Measurements from ENCODE around the gene NSUN4.
"Not testable (repeated sequence)": the region's sequence is repeated elsewhere in the genome, so short reads cannot be mapped to it uniquely, and the experiment has no call there.

Gene NSUN4

DNA sequence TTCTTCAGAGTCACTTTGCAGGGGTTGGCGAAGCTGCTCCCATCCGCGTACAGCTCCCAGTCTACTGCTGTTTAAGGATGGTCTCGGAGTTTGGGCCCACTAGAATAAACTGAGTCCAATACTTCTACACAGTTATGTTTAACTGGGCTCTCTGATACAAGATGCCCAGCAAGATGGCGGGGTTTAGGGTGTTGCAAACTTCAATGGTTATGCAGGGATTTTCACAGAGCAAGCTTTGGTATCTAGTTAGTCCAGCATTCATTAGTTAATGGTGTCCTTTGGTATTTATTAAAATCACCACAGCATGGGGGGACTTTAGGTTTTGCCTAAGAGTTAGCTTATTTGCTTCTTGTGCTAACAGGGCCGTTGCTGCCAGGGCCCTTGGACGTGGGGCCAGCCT is 12.4 kb upstream of the NSUN4 start:
- not testable (repeated sequence) for DNase-seq

DNA sequence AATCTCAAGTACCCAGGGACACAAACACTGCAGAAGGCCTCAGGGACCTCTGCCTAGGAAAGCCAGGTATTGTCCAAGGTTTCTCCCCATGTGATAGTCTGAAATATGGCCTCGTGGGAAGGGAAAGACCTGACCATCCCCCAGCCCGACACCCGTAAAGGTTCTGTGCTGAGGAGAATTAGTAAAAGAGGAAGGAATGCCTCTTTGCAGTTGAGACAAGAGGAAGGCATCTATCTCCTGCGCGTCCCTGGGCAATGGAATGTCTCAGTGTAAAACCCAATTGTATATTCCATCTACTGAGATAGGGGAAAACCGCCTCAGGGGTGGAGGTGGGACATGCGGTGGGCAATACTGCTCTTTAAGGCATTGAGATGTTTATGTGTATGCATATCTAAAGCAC is 10.8 kb upstream of the NSUN4 start:
- not testable (repeated sequence) for DNase-seq

DNA sequence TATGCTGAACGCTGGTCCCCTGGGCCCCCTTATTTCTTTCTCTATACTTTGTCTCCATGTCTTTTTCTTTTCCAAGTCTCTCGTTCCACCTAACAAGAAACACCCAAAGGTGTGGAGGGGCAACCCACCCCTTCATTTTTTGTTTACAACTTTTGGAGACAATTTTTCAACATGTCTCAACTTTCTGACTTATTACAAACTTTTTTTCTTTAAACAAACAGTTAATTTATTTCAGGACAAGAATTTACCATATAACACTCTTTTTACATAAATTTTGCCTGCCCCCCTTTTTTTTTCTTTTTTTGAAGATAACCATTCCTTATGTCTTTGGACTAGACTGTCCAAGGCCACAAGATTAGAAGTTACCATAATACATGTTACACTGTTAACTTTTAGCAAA is 10.2 kb upstream of the NSUN4 start:
- not testable (repeated sequence) for DNase-seq

DNA sequence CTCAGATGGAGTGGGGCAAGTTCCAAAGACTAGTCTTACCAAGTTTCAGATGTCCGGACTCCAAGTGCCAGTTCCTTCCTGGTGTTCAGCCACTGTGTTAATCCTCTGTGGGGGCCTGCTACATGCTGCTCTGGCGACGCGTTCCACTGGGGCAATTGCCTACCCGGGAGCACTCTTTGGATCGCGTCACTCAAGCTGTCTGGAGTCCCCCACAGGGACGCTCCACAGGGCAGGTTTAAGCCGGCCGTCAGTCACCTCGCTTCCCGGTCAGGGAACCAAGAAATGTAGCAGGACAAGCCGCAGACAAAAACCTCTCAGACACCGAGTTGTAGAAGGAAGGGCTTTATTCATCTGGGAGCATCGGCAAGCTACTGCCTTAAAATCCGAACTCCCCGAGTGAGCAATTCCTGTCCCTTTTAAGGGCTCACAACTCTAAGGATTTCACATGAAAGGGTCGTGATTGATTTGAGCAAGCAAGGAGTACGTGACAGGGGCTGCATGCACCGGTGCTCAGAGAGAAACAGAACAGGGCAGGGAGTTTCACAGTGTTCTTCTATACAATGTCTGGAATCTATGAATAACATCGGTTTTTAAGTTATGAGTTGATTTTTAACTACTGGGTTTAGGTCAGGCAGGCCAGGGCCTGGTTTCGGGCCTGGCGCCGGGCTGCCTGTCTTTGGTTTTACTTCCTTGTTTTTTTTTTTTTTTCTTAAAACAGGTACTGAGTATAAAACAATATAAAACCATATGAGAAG is 8.6 kb upstream of the NSUN4 start:
- DNase-seq, result not testable (repeated sequence)

DNA sequence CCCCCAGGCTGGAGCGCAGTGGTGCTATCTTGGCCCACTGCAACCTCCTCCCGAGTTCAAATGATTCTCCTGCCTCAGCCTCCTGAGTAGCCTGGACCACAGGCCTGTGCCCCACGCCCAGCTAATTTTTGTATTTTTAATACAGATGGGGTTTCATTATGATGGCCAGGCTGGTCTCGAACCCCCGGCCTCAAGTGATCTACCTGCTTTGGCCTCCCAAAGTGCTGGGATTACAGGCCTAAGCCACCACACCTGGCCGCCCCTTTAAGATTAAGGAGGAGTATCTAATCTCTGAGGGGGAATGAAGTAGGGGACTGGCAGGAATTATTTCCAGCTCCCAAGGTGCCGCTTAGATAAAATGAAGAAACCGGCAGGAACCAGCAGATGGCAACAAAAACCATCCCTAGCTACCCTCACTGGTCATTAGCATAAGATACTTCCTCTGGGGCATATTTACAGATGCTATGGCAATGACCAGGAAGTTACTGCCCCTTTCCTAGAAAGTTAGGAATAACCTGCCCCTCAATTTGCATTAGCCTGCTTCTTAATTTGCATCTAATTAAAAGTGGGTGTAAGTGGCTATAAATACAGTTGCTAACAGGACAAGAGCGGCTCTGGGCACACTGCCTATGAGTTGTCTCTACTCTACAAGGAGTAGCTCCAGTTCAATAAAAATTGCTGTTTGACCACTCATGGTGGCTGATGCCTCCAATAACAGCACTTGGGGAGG is 7.1 kb upstream of the NSUN4 start:
- DNase-seq, result no peak

DNA sequence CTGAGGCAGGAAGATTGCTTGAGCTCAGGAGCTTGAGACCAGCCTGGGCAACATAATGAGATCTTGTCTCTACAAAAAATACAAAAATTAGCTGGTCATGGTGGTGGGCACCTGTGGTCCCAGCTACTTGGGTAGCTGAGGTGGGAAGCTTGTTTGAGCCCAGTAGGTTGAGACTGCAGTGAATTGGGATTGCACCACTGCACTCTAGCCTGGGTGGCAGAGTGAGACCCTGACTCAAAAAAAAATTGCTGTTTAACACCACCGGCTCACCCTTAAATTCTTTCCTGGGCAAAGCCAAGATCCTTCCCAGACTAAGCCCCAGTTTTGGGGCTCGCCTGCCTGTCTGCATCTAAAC is 6.6 kb upstream of the NSUN4 start:
- no peak for DNase-seq

DNA sequence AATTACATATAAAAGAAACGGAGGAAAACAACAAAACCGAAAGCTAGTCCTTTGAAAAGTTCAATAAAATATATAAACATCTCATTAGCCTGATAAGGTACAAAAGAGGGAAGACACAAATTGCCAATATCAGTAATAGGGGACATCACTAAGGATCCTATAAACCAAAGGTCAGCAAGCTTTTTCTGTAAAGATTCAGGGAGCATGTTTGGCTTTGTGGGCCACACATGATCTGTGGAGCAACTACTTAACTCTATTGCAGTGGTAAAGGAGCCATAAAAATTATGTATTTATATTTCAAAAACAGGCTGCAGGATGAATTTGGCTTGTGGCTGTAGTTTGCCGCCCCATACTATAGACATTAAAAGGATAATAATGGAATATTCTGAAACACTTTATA is 5.5 kb upstream of the NSUN4 start:
- DNase-seq, result no peak

DNA sequence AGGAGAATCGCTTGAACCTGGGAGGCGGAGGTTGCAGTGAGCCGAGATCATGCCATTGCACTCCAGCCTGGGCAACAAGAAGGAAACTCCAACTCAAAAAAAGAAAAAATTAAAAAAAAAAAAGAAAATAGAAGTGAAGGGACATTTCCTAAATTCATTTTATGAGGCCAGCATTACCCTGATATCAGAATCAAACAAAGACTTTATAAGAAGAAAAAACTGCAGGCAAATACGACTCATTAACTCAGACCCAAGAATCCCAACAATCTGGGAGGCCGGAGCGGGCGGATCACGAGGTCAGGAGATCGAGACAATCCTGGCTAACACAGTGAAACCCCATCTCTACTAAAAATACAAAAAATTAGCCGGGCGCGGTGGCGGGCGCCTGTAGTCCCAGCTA is 3.2 kb upstream of the NSUN4 start:
- not testable (repeated sequence) for DNase-seq

DNA sequence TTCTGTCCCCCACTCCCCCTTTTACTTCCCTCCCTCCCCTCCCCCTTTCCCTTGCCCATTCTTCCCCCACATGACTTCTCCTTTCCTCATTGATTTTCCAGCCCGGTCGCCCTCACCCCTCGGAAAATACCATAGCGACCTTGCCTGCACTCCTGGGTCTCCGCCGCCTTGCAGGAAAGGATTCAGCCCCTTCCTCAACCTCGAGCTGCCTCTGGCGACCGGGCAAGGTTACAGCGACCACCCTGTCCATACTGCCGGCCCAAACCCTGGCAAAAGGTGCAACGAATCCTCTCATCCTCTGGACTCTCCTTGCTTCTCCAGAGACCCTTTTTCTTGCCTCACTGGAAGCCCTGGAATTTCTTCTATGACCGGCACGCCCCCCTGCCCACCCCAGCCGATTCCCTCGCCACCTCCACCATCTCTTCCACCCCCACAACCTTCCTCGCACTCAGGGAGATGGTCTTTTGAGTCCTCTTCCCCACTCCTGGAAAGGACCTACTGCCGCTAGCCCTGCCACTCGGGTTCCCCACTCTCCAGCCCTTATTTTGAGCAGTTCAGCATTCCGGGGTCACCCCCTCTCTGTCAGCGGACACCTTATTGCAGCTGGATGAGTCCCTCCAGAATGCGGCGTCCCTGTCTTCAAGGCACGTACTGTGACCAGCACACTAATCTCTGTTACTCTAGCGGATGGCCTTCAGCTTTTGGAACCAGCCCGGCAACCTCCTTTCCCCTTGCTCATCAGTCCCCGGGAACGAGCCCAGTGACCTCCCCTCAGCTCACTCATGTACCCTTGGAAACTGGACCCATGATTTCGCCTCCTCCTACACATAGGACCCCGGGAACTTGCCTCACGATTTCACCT is 846 bp downstream of the NSUN4 start:
- no peak for DNase-seq

DNA sequence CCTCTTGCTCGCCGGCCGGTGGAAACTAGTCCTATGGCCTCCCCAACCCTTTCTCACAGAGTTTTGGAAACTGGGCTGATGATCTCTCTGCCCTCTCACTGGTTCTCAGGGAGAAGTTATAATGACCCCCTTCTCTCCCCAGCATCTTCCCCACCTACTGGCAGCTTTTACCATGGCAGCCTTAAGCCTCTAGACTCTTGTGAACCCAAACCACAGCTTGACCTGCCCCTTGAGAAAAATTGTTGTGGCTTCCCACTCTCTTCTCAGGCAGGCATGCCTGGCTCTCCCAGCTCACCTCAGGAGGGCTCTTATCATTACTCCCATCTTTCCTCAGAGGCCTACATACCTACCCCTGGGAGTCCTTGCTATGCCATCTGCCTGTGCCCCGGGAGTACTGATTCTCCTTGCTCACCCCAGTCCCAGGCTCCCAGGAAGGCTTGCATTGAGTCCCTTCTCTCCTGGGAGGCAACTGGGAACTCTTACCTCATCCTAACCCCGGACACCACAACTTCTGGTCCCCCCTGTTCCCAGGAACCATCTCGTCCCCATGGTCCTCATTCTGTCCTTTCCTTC is 1.6 kb downstream of the NSUN4 start:
- no peak for DNase-seq

DNA sequence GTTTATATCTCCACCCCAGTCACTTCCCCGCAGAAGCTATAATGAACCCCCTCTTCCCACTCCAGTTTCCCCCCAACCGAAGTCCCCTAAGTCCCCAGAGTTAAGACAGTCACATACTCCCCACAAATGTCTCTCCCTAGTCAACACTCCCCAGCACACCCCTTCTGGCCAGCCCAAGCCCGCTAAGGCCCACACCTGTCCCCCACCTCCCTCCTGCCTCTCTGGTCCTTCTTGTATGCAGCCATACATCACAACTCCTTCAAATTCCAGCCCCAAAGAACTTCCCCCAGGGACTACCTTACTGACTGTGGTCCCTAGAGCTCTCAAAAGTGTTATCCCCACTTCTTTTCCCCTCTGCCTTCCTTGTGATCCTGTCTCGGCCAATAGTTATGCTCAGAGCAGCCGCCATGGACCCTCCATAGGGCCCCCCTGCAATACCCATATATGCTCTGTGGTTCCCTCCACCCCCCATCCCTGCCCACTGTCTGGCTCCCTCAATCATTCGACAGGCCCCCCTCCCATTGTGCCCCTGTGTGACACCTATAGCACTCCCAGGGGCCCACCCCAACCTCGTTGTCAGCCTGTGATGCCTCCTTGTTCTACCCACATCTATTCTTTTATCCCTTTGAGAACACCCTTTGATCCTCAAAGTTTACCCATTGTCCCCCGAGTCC is 2.2 kb downstream of the NSUN4 start:
- DNase-seq, result no peak

DNA sequence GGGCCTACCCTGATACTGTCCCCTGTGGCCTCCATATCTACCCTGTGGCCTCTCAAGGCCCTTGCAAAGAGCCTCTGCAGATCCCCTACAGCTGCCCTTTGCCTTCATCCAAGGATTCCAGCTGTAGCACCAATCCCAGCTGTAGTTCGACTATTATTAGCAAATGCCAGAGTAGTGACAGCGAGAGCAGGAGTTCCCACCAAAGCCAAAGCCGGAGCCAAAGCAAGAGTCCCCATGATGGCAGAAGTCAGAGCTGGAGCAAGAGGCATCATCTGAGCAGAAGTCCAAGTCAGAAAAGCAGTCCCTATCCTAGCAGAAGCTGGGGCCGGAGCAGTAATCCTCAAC is 2.7 kb downstream of the NSUN4 start:
- DNase-seq, result no peak

DNA sequence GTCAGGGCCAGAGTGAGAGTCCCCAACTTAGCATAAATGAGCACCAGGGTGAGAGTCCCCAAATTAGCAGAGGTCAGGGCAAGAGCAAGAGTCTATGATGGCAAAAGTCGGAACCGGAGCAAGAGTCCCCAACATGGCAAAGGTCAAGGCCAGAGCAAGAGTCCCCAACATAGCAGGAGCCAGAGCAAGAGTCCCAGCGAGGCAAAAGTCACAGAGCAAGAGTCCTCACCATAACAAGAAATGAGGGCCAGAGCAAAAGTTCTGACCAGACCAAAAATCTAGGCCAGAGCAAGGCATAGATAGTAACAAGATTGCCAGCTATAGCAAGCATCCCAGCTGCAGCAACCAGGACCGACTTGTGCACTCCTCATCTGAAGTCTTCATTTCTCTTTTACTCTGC is 3.1 kb downstream of the NSUN4 start:
- DNase-seq, result no peak

DNA sequence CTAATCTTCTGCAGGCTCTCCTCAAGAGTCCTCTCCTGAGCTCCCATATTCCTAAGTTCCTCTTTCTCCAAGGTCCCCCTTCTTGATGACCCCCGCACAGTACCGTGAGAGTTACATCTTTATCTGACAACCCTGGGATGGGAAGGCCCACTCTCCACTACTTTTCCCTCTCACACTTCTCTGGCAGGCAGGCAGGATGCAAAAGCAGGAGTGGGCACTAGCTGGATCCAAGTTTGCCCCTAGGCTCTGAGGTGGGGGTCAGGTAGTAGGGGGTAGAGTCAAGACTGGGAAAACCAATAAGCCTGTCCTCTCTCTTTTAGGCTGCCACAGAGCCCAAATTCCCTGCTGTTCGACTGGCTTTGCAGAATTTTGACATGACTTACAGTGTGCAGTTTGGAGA is 3.9 kb downstream of the NSUN4 start:
- DNase-seq, result no peak

DNA sequence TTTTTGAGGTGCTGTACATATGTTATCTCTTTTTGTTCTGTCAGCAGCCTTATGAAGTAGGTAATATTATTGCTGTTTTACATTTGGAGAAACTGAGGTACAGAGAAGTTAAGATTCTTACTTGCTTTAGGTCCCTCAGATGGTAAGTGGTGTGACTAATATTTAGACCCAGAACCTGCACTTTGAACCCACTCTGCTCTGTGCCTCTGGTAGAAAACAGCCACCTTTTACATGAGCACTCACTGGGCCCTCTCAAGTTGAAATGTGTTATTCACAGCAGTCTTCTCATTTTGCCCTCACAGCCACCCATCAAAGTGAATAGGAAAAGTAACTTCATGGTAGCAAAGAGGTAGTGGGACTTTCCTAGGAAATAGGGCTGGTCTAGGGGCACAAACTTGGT is 4.7 kb downstream of the NSUN4 start:
- DNase-seq, result no peak

DNA sequence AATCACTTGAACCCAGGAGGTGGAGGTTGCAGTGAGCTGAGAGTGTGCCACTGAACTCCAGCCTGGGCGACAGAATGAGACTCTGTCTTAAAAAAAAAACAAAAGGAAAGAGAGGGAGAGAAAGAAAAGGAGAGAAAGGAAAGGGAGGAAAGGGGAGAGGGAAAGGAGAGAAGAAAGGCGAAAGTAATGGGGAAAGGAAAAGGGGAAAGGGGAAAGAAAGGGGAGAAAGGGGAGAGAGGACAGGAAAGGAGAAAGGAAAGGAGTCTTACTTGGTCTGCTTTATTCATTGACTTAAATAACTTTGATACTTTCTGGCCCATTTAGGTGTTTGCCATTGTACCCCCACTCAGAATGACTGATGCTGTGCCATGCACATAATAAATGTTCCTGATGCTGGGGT is 11.8 kb downstream of the NSUN4 start:
- no peak for DNase-seq

DNA sequence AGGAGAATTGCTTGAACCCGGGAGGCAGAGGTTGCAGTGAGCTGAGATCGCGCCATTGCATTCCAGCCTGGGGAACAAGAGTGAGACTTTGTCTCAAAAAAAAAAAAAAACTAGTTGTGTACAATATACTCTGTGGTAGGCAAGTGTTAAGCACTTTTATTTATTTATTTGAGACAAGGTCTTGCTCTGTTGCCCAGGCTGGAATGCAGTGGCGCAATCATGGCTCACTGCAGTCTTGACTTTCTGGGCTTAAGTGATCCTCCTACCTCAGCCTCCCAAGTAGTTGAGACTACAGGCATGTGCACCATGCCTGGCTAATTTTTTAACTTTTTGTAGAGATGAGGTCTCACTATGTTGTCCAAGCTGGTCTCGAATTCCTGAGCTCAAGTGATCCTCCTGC is 15.3 kb downstream of the NSUN4 start:
- not testable (repeated sequence) for DNase-seq

DNA sequence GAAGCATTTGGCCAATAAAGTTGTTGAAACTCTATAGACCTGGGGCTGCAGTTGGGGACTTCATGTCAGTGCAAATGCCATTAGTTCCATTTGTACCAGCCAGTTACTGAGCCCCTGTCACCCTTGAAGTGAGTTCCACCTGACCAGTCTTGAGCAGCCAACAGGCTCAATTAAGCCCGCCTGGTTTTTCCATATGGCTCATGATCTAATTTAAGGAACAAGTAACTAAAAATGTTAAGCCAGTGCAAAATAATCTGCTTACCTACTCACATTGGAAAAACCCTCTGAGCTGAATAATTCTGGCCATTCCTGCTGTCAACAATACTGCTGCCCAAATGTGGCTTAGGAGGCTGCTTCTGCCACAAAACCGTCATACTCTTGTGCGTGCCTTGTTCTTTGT is 21.6 kb downstream of the NSUN4 start:
- no peak for DNase-seq

DNA sequence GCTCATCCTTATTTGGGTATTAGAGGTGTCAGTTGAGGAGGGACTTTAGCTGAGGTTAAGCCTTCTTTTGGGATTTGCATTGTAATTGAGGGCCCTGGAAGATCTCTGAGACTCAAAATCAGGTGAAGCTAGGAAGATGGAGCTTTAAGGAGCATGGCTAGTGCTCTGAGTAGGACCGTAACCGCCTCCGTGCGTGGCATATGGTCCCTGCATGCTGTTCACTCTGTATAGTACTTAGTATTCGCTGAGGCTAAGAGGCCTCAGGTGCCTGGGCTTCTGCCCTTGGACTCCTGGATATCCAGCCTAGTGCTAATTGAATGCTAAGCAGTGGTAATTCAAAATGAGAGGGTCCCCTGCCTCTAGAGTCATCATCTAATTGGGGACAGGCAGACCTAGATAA is 22.5 kb downstream of the NSUN4 start:
- no peak for DNase-seq

DNA sequence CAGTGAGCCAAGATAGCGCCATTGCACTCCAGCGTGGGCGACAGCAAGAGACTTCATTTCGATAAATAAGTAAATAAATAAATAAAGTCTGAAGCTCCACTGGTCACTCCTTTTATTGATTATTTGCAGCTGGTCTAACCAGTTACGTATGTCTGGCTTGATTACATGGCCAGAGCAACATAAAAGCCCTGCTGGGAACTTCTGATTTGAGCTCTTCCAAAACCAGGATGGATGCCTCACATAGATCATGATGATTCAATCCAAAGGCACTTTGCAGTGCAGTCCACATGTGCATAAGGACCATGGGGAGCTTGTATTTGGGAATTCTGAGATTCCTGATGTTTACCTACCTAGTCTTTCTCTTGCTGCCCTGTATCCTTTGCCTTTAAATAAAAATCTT is 24.0 kb downstream of the NSUN4 start:
- no peak for DNase-seq

DNA sequence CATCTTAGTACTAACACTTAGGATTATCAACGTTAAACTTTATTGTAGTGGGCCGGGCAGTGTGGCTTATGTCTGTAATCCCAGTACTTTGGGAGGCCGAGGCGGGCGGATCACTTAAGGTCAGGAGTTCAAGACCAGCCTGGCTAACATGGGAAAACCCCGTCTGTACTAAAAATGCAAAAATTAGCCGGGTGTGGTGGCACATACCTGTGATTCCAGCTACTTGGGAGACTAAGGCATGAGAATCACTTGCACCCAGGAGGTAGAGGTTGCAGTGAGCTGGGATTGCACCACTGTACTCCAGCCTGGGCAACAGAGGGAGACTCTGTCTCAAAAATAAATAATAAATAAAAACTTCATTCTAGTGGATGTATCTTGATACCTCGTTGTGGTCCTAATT is 25.2 kb downstream of the NSUN4 start:
- not testable (repeated sequence) for DNase-seq

DNA sequence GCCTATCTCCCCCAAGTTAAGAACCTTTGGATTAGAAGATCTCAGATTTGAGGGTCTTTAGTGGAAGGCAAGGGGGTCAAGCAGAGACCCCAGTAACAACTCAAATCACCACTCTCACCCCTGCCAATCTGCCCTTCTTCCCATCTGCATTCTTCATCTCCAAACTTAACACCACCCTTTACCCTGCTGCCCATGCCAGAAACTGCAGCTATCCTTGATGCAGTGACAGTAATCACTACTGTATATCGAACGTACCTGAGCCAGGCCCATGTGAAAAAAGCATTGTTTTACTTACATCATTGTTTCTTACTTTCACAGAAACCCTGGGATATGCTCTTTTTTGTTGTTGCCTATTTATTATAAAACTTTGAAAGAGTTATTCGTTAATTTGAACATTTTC is 26.5 kb downstream of the NSUN4 start:
- DNase-seq, result no peak

DNA sequence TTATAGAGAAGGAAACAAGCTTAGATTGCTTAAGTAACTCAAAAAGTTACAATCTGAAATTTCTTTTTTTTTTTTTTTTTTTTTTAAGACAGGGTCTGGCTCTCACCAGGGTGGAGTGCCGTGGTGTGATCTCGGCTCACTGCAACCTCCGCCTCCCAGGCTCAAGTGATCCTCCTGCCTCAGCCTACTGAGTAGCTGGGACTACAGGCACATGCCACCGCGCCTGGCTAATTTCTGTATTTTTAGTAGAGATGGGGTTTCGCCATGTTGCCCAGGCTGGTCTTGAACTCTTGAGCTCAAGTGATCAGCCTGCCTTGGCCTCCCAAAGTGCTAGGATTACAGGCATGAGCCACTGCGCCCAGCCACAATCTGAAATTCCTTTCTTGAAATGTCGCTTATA is 27.1 kb downstream of the NSUN4 start:
- not testable (repeated sequence) for DNase-seq

All from NCI-H2227 treated with DMSO at 0.1 percent for 48 hours (cell line).